Activated T-helper 9 cell treated with anti-CD3 and anti-CD28 coated beads, Interleukin-2, amount 50 U/mL, for 16 hours (primary cell): Measurements from ENCODE around the gene MEGF11.

Experiments
- DNase-seq: peaks from one replicate; pipeline ENCODE4 v3.0.0-alpha.2; 2020; ENCODE audit warnings: low read depth

Gene MEGF11

DNA sequence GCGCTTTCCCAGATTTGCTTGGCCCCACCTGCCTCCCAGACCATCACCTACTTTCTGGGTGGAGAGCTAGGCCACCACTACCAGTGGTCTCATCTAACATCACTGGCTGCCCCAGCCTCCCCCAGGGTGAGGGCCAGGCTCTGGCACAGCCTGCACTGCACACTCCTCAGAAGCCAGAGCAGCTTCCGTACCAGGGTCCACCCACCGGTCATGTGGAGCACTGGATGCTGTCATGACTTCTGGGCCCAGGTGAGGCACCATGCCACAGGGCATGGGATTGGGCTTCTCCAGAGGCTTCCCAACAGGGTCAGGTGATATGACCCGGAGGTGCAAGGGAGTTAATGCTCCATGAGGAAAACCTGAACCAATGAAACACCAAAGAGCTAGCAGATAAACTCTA is 14.0 kb downstream of the MEGF11 start:
- DNase-seq = no peak

- DNase-seq = no peak
Measured at GRCh38 chr15:66238318-66238717, 15.2 kb downstream of the MEGF11 start.

- no peak for DNase-seq
Measured at GRCh38 chr15:66237513-66238235, 15.9 kb downstream of the MEGF11 start.

GRCh38 chr15:66236806-66237375 is 16.7 kb downstream of the MEGF11 start:
- no peak for DNase-seq

DNA sequence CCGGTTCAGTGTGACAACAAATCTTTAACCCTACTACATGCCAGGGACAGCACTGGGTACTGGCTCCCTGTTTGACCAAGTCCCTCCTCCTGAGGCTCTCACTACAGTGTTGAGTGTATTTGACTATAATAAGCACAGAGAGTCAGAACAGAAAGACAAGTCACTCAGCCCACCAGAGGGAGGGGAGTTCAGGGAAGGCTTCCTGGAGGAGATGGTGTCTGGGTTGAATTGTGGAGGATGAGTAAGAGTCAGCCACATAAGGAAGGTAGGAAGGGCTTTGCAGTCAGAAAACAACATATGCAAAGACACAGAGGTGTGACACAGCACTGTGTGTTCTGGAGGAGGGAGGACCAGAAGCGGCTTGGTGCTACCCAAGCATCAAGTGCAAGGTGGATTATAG is 17.7 kb downstream of the MEGF11 start:
- DNase-seq = no peak

DNA sequence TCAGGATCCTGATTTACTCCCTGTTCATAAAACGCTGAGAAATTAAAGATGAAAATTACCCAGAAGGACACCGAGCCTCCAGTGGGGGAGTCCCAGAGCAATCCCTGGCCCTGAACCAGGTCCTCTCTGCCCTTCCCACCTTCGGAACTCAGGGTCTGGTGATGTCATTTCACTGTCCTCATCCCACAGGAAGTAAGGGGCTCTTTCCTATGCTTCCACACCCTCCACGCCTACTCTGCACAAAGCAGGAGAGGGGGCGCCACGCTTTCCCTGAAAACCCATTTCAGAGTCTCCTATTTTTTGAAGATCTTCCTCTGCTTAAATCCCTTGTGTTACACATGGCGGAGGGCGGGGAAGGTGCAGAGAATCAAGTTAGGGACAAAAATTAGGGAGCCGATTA is 18.8 kb downstream of the MEGF11 start:
- DNase-seq = no peak

- DNase-seq = no peak
Measured at GRCh38 chr15:66233487-66234415, 19.8 kb downstream of the MEGF11 start.

DNA sequence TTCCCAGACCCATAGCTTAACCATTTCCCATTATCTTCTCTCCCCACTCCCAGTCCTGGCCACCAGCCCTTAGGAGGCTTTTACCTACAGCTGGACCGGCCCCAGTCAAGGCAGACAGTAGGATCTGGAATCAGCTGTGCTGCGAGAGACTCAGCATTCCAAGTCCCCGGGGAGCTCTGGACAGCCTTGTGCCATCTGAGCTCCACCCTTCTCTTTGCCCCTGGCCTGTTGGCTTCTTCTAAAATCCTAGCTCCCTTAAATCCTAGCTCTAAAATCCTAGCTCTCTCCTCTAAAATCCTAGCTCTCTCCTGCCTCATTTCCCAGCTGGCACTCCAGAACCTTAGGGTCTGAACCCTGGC is 21.3 kb downstream of the MEGF11 start:
- DNase-seq = no peak

GRCh38 chr15:66231394-66232266 is 21.9 kb downstream of the MEGF11 start:
- no peak for DNase-seq

- no peak for DNase-seq
Measured at GRCh38 chr15:66229790-66230465, 23.6 kb downstream of the MEGF11 start.

- DNase-seq = no peak
Measured at GRCh38 chr15:66228807-66229735, 24.5 kb downstream of the MEGF11 start.

DNA sequence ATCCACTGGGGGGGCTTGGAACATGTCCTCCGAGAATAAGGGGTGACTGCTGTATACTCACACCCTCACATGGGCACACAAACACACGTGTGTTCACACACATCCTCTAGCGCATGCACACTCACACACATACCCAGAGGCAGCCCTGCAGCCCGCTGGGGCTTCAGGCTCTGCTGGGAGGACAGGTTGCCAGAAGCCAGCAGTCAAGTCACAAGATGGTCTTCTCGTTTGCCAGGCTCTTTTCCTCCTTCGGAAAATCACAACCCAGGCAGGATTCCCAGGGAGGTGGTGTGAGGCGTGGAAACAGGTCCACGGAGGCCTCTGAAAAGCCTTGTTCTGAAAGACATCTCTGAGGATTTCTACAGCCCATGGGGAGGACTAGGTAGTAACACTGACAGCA is 26.8 kb downstream of the MEGF11 start:
- no peak for DNase-seq

GRCh38 chr15:66225656-66226274 is 27.8 kb downstream of the MEGF11 start:
- no peak for DNase-seq

- DNase-seq = no peak
Measured at GRCh38 chr15:66224946-66225345, 28.6 kb downstream of the MEGF11 start.

DNA sequence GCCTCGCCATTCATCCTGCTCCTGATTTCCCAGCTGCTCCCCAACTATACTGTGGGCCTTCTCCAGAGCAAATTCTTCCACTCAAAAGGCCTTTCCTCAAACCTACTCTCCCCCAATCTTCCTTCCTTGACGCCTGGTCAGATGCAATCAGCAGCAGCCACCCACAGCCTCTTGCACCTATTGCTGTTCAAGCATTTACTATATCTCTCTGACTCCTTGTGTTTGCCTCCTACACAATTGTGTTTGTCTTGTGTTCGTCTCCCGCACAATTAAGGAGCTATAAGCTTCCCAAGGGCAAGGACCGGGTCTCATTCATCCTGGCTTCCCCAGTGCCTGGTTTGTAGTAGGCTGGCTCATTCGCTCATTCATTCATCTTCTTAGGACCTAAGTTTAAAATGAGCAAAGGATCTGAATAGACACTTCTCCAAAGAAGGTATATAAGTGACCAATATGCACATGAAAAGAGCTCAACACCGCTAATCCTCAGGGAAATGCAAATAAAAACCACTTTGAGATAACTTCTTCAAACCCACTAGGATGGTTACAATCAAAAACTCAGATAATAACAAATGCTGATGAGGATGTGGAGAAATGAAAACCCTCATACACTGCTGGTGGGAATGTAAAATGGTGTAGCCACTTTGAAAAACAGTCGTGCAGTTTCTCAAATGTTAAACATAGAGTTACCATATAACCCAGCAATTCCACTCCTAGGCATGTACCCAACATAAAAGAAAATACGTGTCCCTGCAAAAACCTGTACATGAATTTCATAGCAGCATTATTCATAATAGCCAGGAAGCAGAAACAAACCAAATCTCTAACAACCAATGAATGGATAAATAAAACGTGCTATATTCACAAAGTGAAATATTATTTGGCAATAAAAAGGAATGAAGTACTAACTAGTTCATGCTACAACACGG is 31.0 kb downstream of the MEGF11 start:
- no peak for DNase-seq

DNA sequence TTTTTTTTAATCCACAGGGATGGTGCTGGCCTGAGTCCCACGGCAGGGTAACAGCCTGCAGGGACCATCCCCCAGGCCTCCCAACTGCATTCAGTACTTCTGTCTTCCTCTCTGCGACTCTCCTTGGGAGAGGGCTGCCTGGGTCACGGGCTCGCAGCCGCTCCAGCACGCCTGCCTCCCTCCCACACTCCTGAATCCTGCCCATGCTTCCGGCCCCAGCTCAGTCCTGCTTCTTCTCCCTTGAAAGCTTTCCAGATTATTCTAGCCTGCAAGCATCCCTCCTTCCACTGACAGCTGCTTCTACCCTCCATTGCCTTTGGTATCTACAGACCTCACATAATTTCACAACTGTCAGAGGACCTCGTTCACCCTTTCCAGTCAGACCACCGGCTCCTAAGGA is 32.4 kb downstream of the MEGF11 start:
- no peak for DNase-seq

DNA sequence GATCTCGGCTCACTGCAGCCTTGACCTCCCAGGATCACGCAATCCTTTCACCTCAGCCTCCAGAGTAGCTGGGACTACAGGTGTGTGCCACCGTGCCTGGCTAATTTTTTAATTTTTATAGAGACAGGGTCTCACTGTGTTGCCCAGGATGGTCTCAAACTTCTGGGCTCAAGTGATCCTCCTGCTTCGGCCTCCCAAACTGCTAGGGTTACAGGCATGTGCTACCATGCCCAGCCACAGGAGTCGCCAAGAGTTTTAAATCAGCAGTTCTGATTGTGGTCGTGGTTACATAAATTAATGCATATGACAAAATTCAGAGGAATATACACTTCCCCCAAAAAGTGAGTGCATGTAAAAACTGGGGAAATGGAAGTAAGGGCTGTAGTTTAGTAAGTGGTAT is 32.9 kb downstream of the MEGF11 start:
- no peak for DNase-seq

DNA sequence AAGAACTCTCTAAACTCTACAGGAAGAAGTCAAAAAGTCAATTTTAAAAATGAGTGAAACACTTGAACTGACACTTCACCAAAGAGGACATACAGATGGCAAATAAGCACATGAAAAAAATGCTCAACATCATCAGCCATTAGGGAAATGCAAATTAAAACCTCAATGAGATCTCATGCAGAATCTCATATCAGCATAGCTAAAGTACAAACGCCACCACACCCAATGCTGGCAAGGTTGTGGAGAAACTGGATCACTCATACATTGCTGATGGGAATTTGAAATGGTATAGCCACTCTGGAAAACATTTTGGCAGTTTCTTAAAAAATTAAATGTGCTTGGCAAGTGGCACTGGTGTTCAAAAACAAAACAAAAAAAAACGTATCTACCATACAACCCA is 34.2 kb downstream of the MEGF11 start:
- no peak for DNase-seq

GRCh38 chr15:66216806-66217205 is 36.7 kb downstream of the MEGF11 start:
- no peak for DNase-seq
